ENCODE measurements around the gene FUT6.

DNA sequence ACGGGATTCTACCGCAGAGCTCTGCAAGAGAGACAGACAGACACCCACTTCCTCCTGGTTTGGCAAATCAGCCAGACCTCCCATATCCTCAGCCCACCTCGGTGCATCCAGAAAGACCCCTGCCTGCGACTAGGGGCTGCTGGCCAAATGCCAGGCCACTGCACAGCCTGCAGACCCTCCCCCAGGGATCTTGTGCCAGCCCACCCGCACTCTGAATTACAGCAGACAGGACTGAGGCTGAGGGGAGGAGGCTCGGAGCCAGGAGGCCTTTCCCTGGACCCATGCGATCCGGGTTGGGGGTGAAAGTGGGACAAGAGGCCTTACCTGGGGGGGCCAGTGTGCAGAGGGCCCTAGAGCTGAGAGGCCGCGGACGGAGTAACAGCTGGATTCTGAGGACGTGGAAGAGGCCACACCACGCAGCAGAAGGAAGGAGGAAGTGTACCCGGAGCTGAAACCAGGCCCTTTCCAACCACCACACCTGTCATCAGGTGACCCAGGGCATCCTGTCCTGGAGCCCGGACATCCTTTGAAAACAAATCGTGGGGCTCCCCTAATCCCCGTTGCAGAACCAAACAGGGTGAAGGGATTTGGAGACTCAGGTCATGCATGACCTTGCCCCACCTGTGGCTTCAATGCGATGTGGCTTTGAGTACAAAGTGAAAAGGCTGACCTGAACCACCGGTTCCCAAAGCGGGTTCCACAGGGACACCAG, 993 bp downstream of the FUT6 start:
- TF ChIP-seq, protein P1, sequence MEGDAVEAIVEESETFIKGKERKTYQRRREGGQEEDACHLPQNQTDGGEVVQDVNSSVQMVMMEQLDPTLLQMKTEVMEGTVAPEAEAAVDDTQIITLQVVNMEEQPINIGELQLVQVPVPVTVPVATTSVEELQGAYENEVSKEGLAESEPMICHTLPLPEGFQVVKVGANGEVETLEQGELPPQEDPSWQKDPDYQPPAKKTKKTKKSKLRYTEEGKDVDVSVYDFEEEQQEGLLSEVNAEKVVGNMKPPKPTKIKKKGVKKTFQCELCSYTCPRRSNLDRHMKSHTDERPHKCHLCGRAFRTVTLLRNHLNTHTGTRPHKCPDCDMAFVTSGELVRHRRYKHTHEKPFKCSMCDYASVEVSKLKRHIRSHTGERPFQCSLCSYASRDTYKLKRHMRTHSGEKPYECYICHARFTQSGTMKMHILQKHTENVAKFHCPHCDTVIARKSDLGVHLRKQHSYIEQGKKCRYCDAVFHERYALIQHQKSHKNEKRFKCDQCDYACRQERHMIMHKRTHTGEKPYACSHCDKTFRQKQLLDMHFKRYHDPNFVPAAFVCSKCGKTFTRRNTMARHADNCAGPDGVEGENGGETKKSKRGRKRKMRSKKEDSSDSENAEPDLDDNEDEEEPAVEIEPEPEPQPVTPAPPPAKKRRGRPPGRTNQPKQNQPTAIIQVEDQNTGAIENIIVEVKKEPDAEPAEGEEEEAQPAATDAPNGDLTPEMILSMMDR (IDR thresholded peaks at IDR 0.05): no peak
- TF ChIP-seq POLR2A (IDR thresholded peaks at IDR 0.05): no peak

Measured in esophagus squamous epithelium (tissue), 4 donors.